ENCODE results near the gene FEM1A. TPM values are rescaled to one million over a fixed set of nuclear protein-coding genes. Genes with fewer than 3 reads are reported as not detected.

The FEM1A gene
- total and polyA plus RNA-seq, 4 donors = 5.6 to 14.6 (median 8.6) TPM

DNA sequence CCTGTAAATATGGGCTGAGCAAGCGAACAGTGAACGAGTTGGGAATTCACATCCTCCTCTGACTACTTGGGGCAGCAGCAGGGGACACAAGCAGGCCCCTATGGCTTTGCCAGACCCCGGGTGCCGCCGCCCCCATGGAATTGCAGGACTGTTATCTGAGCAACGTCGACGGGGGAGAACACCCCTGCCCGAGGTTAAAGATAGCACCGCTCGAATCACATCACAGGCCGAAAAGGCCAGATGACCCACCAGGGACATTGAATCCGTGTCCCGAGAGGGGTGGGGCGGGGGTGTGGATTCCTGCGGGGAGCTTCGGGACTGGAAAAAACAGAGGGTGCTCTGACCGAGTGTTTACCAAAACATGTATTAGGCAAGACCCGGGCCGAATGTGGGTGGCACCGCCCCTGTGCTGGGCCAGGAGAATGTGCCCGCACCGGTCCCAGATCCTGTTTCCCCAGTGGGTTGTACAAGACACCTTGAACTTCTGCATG is 9.1 kb downstream of the FEM1A start:
- WGBS, 2 donors = 58 to 72% methylated on average over 23 of the region's 23 CpGs
- Histone ChIP-seq H3K27ac (ENCODE audit: low read depth in 1 of 2, low read length in 1 of 2) (peak overlapping the region; percentile 71 to 89), H3K36me3 (ENCODE audit: control insufficient read depth in 4 of 4, insufficient read depth in 4 of 4, low read length in 4 of 4) (peaks cover 0 to 7% (median 6%) of the 10 kb centered on the region in 4 donors), H3K9me3 (ENCODE audit: control insufficient read depth in 4 of 4, insufficient read depth in 3 of 4, low read length in 3 of 4) (no peaks in the 10 kb centered on the region), H3K4me1 (ENCODE audit: control insufficient read depth in 5 of 5, insufficient read depth in 5 of 5, low read length in 5 of 5) (peaks cover 0 to 3% (median 0%) of the 10 kb centered on the region in 5 donors), H3K4me3 (no peak overlapping the region), H3K9ac (ENCODE audit: insufficient read depth in 1 of 2, low read length in 2 of 2) (no peak overlapping the region), H3K27me3 (ENCODE audit: control insufficient read depth in 3 of 3, insufficient read depth in 3 of 3, low read length in 2 of 3) (no peaks in the 10 kb centered on the region)
- peak; percentile 61 to 83 (median 77) for DNase-seq
- TF ChIP-seq, protein P1, sequence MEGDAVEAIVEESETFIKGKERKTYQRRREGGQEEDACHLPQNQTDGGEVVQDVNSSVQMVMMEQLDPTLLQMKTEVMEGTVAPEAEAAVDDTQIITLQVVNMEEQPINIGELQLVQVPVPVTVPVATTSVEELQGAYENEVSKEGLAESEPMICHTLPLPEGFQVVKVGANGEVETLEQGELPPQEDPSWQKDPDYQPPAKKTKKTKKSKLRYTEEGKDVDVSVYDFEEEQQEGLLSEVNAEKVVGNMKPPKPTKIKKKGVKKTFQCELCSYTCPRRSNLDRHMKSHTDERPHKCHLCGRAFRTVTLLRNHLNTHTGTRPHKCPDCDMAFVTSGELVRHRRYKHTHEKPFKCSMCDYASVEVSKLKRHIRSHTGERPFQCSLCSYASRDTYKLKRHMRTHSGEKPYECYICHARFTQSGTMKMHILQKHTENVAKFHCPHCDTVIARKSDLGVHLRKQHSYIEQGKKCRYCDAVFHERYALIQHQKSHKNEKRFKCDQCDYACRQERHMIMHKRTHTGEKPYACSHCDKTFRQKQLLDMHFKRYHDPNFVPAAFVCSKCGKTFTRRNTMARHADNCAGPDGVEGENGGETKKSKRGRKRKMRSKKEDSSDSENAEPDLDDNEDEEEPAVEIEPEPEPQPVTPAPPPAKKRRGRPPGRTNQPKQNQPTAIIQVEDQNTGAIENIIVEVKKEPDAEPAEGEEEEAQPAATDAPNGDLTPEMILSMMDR (IDR thresholded peaks at IDR 0.05; ENCODE audit: control extremely low read depth, extremely low read depth) = no peak
- peak; percentile 56 for ATAC-seq (ENCODE audit: insufficient read depth, low FRiP score)

DNA sequence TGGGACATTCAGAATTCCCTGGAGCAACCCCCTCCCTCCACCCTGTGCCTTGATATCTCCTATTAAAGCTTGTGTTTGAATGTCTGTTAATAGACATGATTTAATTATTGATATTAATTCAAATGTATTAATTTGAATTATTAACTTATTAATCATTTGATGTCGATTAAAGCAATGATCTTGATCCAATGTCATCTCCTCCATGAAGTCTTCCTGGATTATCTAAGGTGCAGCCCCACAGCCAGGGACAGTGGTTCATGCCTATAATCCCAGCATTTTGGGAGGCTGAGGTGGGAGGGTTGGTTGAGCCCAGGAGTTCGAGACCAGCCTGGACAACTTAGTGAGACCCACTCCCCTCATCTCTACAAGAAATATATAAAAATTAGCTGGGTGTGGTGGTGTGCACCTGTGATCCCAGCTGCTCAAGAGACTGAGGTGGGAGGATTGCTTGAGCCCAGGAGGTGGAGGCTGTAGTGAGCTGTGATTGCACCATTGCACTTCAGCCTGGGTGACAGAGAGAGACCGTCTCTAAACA is 9.6 kb downstream of the FEM1A start:
- TF ChIP-seq, protein P1 (IDR thresholded peaks at IDR 0.05; ENCODE audit: control extremely low read depth, extremely low read depth) = no peak
- DNase-seq = no peak
- Histone ChIP-seq H3K27ac (ENCODE audit: low read depth in 1 of 2, low read length in 1 of 2) (peak overlapping the region; percentile 53 to 82), H3K4me3 (no peak overlapping the region), H3K27me3 (ENCODE audit: control insufficient read depth in 3 of 3, insufficient read depth in 3 of 3, low read length in 2 of 3) (no peaks in the 10 kb centered on the region), H3K9ac (ENCODE audit: insufficient read depth in 1 of 2, low read length in 2 of 2) (no peak overlapping the region), H3K9me3 (ENCODE audit: control insufficient read depth in 4 of 4, insufficient read depth in 3 of 4, low read length in 3 of 4) (no peaks in the 10 kb centered on the region), H3K4me1 (ENCODE audit: control insufficient read depth in 5 of 5, insufficient read depth in 5 of 5, low read length in 5 of 5) (peaks cover 0 to 3% (median 0%) of the 10 kb centered on the region in 5 donors), H3K36me3 (ENCODE audit: control insufficient read depth in 4 of 4, insufficient read depth in 4 of 4, low read length in 4 of 4) (peaks cover 0 to 7% (median 6%) of the 10 kb centered on the region in 4 donors)
- 81 to 93% methylated on average over 3 of the region's 3 CpGs for WGBS, 2 donors
- no peak for ATAC-seq (ENCODE audit: insufficient read depth, low FRiP score)

DNA sequence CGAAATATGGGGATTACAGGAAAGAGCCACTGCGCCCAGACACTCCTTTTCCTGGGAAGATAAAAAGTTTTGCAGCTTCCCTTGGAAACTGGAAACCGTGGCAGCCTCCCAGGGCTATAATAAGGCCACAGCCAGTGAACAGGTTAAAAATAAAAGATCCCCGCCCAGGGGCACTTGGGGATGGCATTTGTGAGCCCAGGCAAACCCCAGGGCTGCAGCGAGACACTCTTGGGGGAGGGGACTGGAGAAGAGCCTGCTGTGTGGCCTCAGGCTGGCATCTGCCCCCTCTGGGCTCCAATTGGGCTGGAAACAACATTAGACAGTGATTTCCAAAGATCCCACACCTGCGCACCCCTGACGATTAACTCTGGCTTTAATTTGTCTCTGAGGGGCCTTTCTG is 11.2 kb downstream of the FEM1A start:
- Histone ChIP-seq H3K27ac (ENCODE audit: low read depth in 1 of 2, low read length in 1 of 2) (no peak overlapping the region), H3K36me3 (ENCODE audit: control insufficient read depth in 4 of 4, insufficient read depth in 4 of 4, low read length in 4 of 4) (no peaks in the 10 kb centered on the region), H3K27me3 (ENCODE audit: control insufficient read depth in 3 of 3, insufficient read depth in 3 of 3, low read length in 2 of 3) (no peaks in the 10 kb centered on the region), H3K4me1 (ENCODE audit: control insufficient read depth in 5 of 5, insufficient read depth in 5 of 5, low read length in 5 of 5) (peaks cover 0 to 3% (median 0%) of the 10 kb centered on the region in 5 donors), H3K9ac (ENCODE audit: insufficient read depth in 1 of 2, low read length in 2 of 2) (no peak overlapping the region), H3K4me3 (no peak overlapping the region), H3K9me3 (ENCODE audit: control insufficient read depth in 4 of 4, insufficient read depth in 3 of 4, low read length in 3 of 4) (no peaks in the 10 kb centered on the region)
- no peak for DNase-seq
- WGBS, 2 donors = 75 to 85% methylated on average over 7 of the region's 7 CpGs
- ATAC-seq (ENCODE audit: insufficient read depth, low FRiP score) = no peak
- TF ChIP-seq, protein P1 (IDR thresholded peaks at IDR 0.05; ENCODE audit: control extremely low read depth, extremely low read depth) = no peak
